BJ (cell line): Measurements from ENCODE around the gene GAN. TPM values are rescaled to one million over a fixed set of nuclear protein-coding genes. Genes with fewer than 3 reads are reported as not detected.

Source experiments
- CTCF ChIA-PET: fragments of 350-600 bp; formaldehyde crosslinking; extraction: SDS; loops from one replicate; lab custom pipeline; 2021; ENCODE audit warnings: antibody characterized with exemption, inconsistent platforms; lab: Yijun Ruan, JAX
- POLR2A ChIA-PET: fragments of 300-600 bp; sonication (Branson Sonifier 250); formaldehyde crosslinking; extraction: SDS; loops from one replicate; lab custom pipeline; 2021; ENCODE audit warnings: antibody characterized with exemption; lab: Charles Lee
- DNase-seq: peaks from one replicate; pipeline ENCODE4 v3.0.0-alpha.2; 2011; ENCODE audit warnings: low read depth
- H3K27me3 ChIP-seq: 2 replicates; pipeline ENCODE4 v1.6.0; 2011; ENCODE audit warnings: low read length; ENCODE audit not compliant: control insufficient read depth, insufficient read depth
- H3K36me3 ChIP-seq: 2 replicates; pipeline ENCODE4 v1.5.1; 2011; ENCODE audit warnings: low read length; ENCODE audit not compliant: control insufficient read depth, insufficient read depth
- H3K4me3 ChIP-seq: 2 replicates; pipeline ENCODE4 v1.5.1; 2011; ENCODE audit warnings: low read depth, mild to moderate bottlenecking, control low read depth, low read length
- CTCF ChIP-seq: IDR thresholded peaks from 2 replicates; pipeline ENCODE4 v1.5.1; 2011; ENCODE audit warnings: low read depth, mild to moderate bottlenecking, control low read depth, inconsistent platforms, low read length, moderate library complexity; ENCODE audit not compliant: insufficient read depth
- polyA plus RNA-seq: library from polyadenylated mRNA; depleted of rRNA; stranded (reverse); fragments of >200 nt; gene quantifications from 2 replicates; pipeline ENCODE4 v1.2.3, GENCODE V29; 2011

The GAN gene
- polyA plus RNA-seq, 1 experiment: 2.1 TPM

DNA sequence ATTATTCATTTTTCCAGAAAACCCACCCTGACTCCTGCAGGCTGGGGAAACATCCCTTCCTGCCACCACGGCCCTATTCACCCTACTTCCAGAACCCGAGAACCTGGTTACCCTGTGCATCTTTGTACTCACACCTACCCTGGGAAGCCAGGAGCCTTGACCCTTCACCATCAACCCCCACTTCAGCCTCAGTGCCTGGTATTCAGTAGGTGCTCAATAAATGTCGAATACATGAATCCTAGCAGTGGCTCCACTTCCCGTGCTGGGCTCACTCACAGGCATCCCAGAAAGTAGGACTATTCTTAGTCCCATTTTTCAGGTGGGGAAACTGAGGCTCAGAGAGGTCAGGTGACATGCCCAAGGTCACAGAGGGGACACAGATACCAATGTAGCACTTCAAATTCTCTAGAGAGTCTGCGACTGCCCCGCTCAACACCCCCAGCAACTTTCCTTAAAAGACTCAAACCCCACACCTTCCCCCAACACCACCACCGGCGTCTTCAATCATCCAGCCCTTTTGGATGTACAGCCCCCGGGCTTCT, 93.7 kb downstream of the GAN start:
- no peak for TF ChIP-seq CTCF
- Histone ChIP-seq H3K4me3 (no peak overlapping the region), H3K36me3 (no peaks in the 10 kb centered on the region), H3K27me3 (no peaks in the 10 kb centered on the region)
- ChIA-PET POLR2A (no interaction called here), CTCF (no interaction called here)
- no peak for DNase-seq

DNA sequence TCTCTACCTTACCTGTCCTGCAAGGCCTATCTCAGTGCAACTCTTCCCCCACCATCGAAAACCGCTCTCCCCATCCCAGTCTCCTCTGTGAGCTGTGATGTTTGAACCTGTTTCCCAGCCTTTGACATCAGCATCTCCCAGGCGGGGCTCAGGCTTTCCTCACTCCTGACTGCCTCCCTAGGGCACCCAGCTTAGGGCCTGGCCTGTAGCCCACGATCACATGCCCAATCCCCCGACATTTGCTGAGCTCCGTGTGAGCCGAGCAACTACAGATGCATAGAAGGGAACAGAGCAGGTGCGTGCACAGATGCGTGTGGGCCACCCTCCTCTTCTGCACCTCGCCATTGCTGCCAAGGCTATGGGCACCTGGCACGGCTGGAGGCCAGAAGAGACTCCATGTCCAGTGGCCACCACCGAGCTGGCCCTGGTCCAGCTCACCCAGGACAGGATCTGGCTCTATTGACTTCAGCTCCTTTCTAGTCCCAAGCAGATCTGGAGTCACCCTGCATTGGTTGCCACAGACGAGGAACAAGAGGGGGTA, 94.3 kb downstream of the GAN start:
- no peak for TF ChIP-seq CTCF
- H3K4me3 ChIP-seq: no peak overlapping the region
- no peaks in the 10 kb centered on the region for H3K36me3 ChIP-seq
- DNase-seq: no peak
- ChIA-PET CTCF (interaction anchor here (1.5 to 2.8 kb wide), 2 partner anchors 15 to 20 kb away, joined by 4 to 9 read pairs; no protein-coding TSS in a partner anchor), POLR2A (interaction anchor here (0.5 kb wide), 1 partner anchor 396 kb away, joined by 3 read pairs; no protein-coding TSS in a partner anchor)
- peaks cover 1% of the 10 kb centered on the region; the same call in 1 of the 2 replicates for H3K27me3 ChIP-seq

- no peak for DNase-seq
- no peak for TF ChIP-seq CTCF
- POLR2A ChIA-PET: no interaction called here
Measured at GRCh38 chr16:81410643-81411293, 96.0 kb downstream of the GAN start.

DNA sequence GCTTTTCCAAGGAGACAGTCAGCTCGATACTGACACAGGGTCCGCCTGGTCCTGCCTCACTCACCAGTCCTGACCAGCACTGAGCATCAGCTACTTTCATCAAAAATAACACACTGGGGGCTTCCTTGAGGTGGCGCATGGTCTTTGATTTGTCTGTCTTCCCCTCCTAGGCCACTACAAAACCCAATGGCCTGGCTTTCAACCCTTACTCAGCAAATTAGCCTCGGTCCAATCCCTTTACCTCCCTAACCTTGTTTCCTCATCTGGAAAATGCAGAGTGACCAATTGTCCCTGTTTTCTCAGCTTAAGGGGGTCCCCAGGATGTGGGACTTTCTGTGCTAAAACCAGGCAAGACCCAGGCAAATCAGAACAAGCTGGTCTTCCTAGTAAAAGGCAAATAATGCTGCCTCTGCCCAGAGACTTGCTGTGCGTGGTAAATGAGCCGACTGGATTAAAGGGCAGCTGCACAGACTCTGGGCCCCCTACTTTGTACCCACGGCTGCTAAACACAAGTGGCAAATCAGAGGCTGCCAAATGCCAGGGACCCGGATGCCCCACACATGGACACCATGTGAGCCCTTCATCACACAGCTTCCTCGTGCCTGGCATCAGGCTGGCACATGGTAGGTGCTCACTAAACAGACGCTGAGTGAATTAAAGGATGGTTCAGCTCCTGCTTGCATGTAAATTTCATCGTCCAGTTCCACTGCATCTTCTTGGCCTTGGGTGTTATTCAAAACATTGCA, 98.7 kb downstream of the GAN start:
- no peak overlapping the region for H3K4me3 ChIP-seq
- POLR2A ChIA-PET: interaction anchor here (0.5 kb wide), 1 partner anchor 11 kb away, joined by 3 read pairs; no protein-coding TSS in a partner anchor
- TF ChIP-seq CTCF: no peak
- no peaks in the 10 kb centered on the region for H3K36me3 ChIP-seq
- no peak for DNase-seq
- H3K27me3 ChIP-seq: peaks cover 1% of the 10 kb centered on the region; the same call in 1 of the 2 replicates
- CTCF ChIA-PET: interaction anchor here (1.4 to 1.7 kb wide), 3 partner anchors 8 to 15 kb away, joined by 3 to 7 read pairs (median 4); no protein-coding TSS in a partner anchor

More at GRCh38 chr16:81410643-81411293, 96.0 kb downstream of the GAN start:
- peaks cover 1% of the 10 kb centered on the region; the same call in 1 of the 2 replicates for H3K27me3 ChIP-seq
- H3K36me3 ChIP-seq: no peaks in the 10 kb centered on the region
- CTCF ChIA-PET: interaction anchor here (0.6 to 2.8 kb wide), 5 partner anchors 18 to 133 kb away, joined by 3 to 9 read pairs (median 3); no protein-coding TSS in a partner anchor
- H3K4me3 ChIP-seq: no peak overlapping the region
